Nephron (organoid): Measurements from ENCODE around the gene CNTNAP5.

Experiments used
- H3K27ac Mint-ChIP-seq, 3 experiments: 2 replicates each; pipeline ENCODE4 v1.8.0; 2020; ENCODE audit warnings: mixed read lengths in 3 of 3, mild to moderate bottlenecking in 2 of 3, moderate library complexity in 1 of 3
- H3K27me3 Mint-ChIP-seq: 2 replicates; pipeline ENCODE4 v1.8.0; 2021; ENCODE audit warnings: low read depth, mild to moderate bottlenecking, moderate library complexity, mixed read lengths
- H3K36me3 Mint-ChIP-seq: 2 replicates; pipeline ENCODE4 v1.8.0; 2020; ENCODE audit warnings: low read depth, mixed read lengths
- H3K4me1 Mint-ChIP-seq: 2 replicates; pipeline ENCODE4 v1.8.0; 2020; ENCODE audit warnings: mixed read lengths
- H3K4me3 Mint-ChIP-seq, 3 experiments: 2 replicates each; pipeline ENCODE4 v1.8.0; 2020; ENCODE audit warnings: mild to moderate bottlenecking in 3 of 3, mixed read lengths in 3 of 3, moderate library complexity in 2 of 3
- H3K9me3 Mint-ChIP-seq: 2 replicates; pipeline ENCODE4 v1.8.0; 2020; ENCODE audit warnings: mixed read lengths
- CTCF ChIP-seq, 3 experiments: fragments of 200-600 bp; sonication (generic); IDR thresholded peaks; one replicate each; pipeline ENCODE4 v1.5.0; 2021; ENCODE audit warnings: antibody characterized with exemption in 3 of 3; ENCODE audit not compliant: unreplicated experiment in 3 of 3

CNTNAP5 gene

GRCh38 chr2:124048102-124048501, 23.0 kb downstream of the CNTNAP5 start:
- no peaks in the 10 kb centered on the region for H3K4me1 Mint-ChIP-seq
- no peaks in the 10 kb centered on the region for H3K27me3 Mint-ChIP-seq
- H3K36me3 Mint-ChIP-seq, result no peaks in the 10 kb centered on the region
- TF ChIP-seq CTCF (IDR thresholded peaks at IDR 0.05; ENCODE audit: unreplicated experiment in 3 of 3), result no peak
- no peaks in the 10 kb centered on the region for H3K9me3 Mint-ChIP-seq
- no peak overlapping the region for H3K27ac Mint-ChIP-seq
- no peak overlapping the region for H3K4me3 Mint-ChIP-seq

GRCh38 chr2:124048664-124049063, 23.6 kb downstream of the CNTNAP5 start:
- Mint-ChIP-seq H3K27me3 (no peaks in the 10 kb centered on the region), H3K27ac (no peak overlapping the region), H3K4me1 (no peaks in the 10 kb centered on the region)

GRCh38 chr2:124049136-124049535, 24.0 kb downstream of the CNTNAP5 start:
- H3K36me3 Mint-ChIP-seq, result no peaks in the 10 kb centered on the region
- no peaks in the 10 kb centered on the region for H3K27me3 Mint-ChIP-seq
- no peak overlapping the region for H3K4me3 Mint-ChIP-seq
- no peak overlapping the region for H3K27ac Mint-ChIP-seq
- no peaks in the 10 kb centered on the region for H3K4me1 Mint-ChIP-seq
- TF ChIP-seq CTCF (IDR thresholded peaks at IDR 0.05; ENCODE audit: unreplicated experiment in 3 of 3), result no peak
- H3K9me3 Mint-ChIP-seq, result no peaks in the 10 kb centered on the region

More at GRCh38 chr2:124048664-124049063, 23.6 kb downstream of the CNTNAP5 start:
- Mint-ChIP-seq H3K36me3 (no peaks in the 10 kb centered on the region), H3K9me3 (no peaks in the 10 kb centered on the region), H3K4me3 (no peak overlapping the region)
- TF ChIP-seq CTCF (IDR thresholded peaks at IDR 0.05; ENCODE audit: unreplicated experiment in 3 of 3), result no peak

- Mint-ChIP-seq H3K4me1 (no peaks in the 10 kb centered on the region), H3K4me3 (no peak overlapping the region), H3K27me3 (no peaks in the 10 kb centered on the region), H3K27ac (no peak overlapping the region), H3K9me3 (no peaks in the 10 kb centered on the region), H3K36me3 (no peaks in the 10 kb centered on the region)
- TF ChIP-seq CTCF (IDR thresholded peaks at IDR 0.05; ENCODE audit: unreplicated experiment in 3 of 3), result no peak
Observed at GRCh38 chr2:124050833-124051497, 25.9 kb downstream of the CNTNAP5 start.

GRCh38 chr2:124053796-124054195, 28.7 kb downstream of the CNTNAP5 start:
- no peaks in the 10 kb centered on the region for H3K27me3 Mint-ChIP-seq

More at GRCh38 chr2:124053796-124054195, 28.7 kb downstream of the CNTNAP5 start:
- no peaks in the 10 kb centered on the region for H3K36me3 Mint-ChIP-seq
- no peaks in the 10 kb centered on the region for H3K4me1 Mint-ChIP-seq
- no peaks in the 10 kb centered on the region for H3K9me3 Mint-ChIP-seq
- no peak overlapping the region for H3K4me3 Mint-ChIP-seq
- H3K27ac Mint-ChIP-seq, result no peak overlapping the region
- no peak for TF ChIP-seq CTCF (IDR thresholded peaks at IDR 0.05; ENCODE audit: unreplicated experiment in 3 of 3)
